Measurements from ENCODE around the gene GTF2IRD1. TPM values are rescaled to one million over a fixed set of nuclear protein-coding genes. Genes with fewer than 3 reads are reported as not detected.
A peak's percentile ranks its signal among the peaks of the same experiment; 100 is the strongest.

The GTF2IRD1 gene
- total and polyA plus RNA-seq, 2 donors (not counting 1 experiment from before 2014, with no cell fraction given), result 7.8 to 14.7 TPM

GRCh38 chr7:74478671-74479065, 25.0 kb downstream of the GTF2IRD1 start:
- Histone ChIP-seq H3K36me3 (ENCODE audit: control insufficient read depth, insufficient read depth, low read length) (no peaks in the 10 kb centered on the region), H3K27me3 (ENCODE audit: control insufficient read depth, insufficient read depth, low read length) (no peaks in the 10 kb centered on the region), H3K4me1 (ENCODE audit: control insufficient read depth, extremely low read depth, insufficient read depth, low read length) (peaks cover 33% of the 10 kb centered on the region), H3K9ac (ENCODE audit: insufficient read depth, low read length) (peak overlapping the region; percentile 37), H4K20me1 (ENCODE audit: control insufficient read depth, extremely low read depth, insufficient read depth, low read length) (no peaks in the 10 kb centered on the region), H3K4me3 (replicated peaks in 1 of 4; ENCODE audit: control extremely low read depth in 1 of 4, insufficient read depth in 1 of 4, low read depth in 3 of 4, low read length in 4 of 4) (no peak overlapping the region), H3K9me3 (ENCODE audit: control insufficient read depth, insufficient read depth, low read depth, low read length) (no peaks in the 10 kb centered on the region), H3K79me2 (ENCODE audit: control insufficient read depth, insufficient read depth, low read length) (peaks cover 2% of the 10 kb centered on the region), H3K27ac (ENCODE audit: insufficient read depth, low read length) (peak overlapping the region; percentile 95), H3K4me2 (ENCODE audit: extremely low read depth, insufficient read depth, low read length) (peak overlapping the region; percentile 5), H2AFZ (ENCODE audit: low read length) (no peak overlapping the region)
- peak in 1 of 2 donors; percentile 13 for DNase-seq (ENCODE audit: low read depth in 2 of 2)
- TF ChIP-seq CTCF (conservative IDR thresholded peaks at IDR 0.05 in 1 of 2, IDR thresholded peaks at IDR 0.05 in 1 of 2; ENCODE audit: low read depth in 1 of 2, low read length in 2 of 2), result no peak
- TF ChIP-seq EZH2 (IDR thresholded peaks at IDR 0.05; ENCODE audit: low read length, missing control alignments), result no peak

GRCh38 chr7:74479066-74479781, 25.5 kb downstream of the GTF2IRD1 start:
- peak overlapping the region; percentile 37 for H3K9ac ChIP-seq (ENCODE audit: insufficient read depth, low read length)
- peak overlapping the region; percentile 95 for H3K27ac ChIP-seq (ENCODE audit: insufficient read depth, low read length)
- H3K27me3 ChIP-seq (ENCODE audit: control insufficient read depth, insufficient read depth, low read length), result no peaks in the 10 kb centered on the region
- peaks cover 2% of the 10 kb centered on the region for H3K79me2 ChIP-seq (ENCODE audit: control insufficient read depth, insufficient read depth, low read length)
- no peak overlapping the region for H2AFZ ChIP-seq (ENCODE audit: low read length)
- peaks cover 34% of the 10 kb centered on the region for H3K4me1 ChIP-seq (ENCODE audit: control insufficient read depth, extremely low read depth, insufficient read depth, low read length)
- H3K4me3 ChIP-seq (replicated peaks in 1 of 4; ENCODE audit: control extremely low read depth in 1 of 4, insufficient read depth in 1 of 4, low read depth in 3 of 4, low read length in 4 of 4), result no peak overlapping the region
- no peaks in the 10 kb centered on the region for H4K20me1 ChIP-seq (ENCODE audit: control insufficient read depth, extremely low read depth, insufficient read depth, low read length)
- peak; percentile 57 to 61 for DNase-seq (ENCODE audit: low read depth in 2 of 2)
- H3K9me3 ChIP-seq (ENCODE audit: control insufficient read depth, insufficient read depth, low read depth, low read length), result no peaks in the 10 kb centered on the region
- peak overlapping the region; percentile 5 for H3K4me2 ChIP-seq (ENCODE audit: extremely low read depth, insufficient read depth, low read length)
- TF ChIP-seq CTCF (conservative IDR thresholded peaks at IDR 0.05 in 1 of 2, IDR thresholded peaks at IDR 0.05 in 1 of 2; ENCODE audit: low read depth in 1 of 2, low read length in 2 of 2), result no peak
- no peaks in the 10 kb centered on the region for H3K36me3 ChIP-seq (ENCODE audit: control insufficient read depth, insufficient read depth, low read length)

GRCh38 chr7:74479961-74480829, 26.5 kb downstream of the GTF2IRD1 start:
- Histone ChIP-seq H3K27ac (ENCODE audit: insufficient read depth, low read length) (peak overlapping the region; percentile 95), H4K20me1 (ENCODE audit: control insufficient read depth, extremely low read depth, insufficient read depth, low read length) (no peaks in the 10 kb centered on the region), H3K36me3 (ENCODE audit: control insufficient read depth, insufficient read depth, low read length) (no peaks in the 10 kb centered on the region), H2AFZ (ENCODE audit: low read length) (peak overlapping the region; percentile 39), H3K9me3 (ENCODE audit: control insufficient read depth, insufficient read depth, low read depth, low read length) (no peaks in the 10 kb centered on the region), H3K4me3 (replicated peaks in 1 of 4; ENCODE audit: control extremely low read depth in 1 of 4, insufficient read depth in 1 of 4, low read depth in 3 of 4, low read length in 4 of 4) (peak overlapping the region; percentile 32 to 55 (median 38)), H3K27me3 (ENCODE audit: control insufficient read depth, insufficient read depth, low read length) (no peaks in the 10 kb centered on the region), H3K4me1 (ENCODE audit: control insufficient read depth, extremely low read depth, insufficient read depth, low read length) (peaks cover 33% of the 10 kb centered on the region), H3K79me2 (ENCODE audit: control insufficient read depth, insufficient read depth, low read length) (peaks cover 1% of the 10 kb centered on the region), H3K4me2 (ENCODE audit: extremely low read depth, insufficient read depth, low read length) (peak overlapping the region; percentile 88), H3K9ac (ENCODE audit: insufficient read depth, low read length) (peak overlapping the region; percentile 73)
- peak; percentile 90 to 92 for DNase-seq (ENCODE audit: low read depth in 2 of 2)
- TF ChIP-seq CTCF (conservative IDR thresholded peaks at IDR 0.05 in 1 of 2, IDR thresholded peaks at IDR 0.05 in 1 of 2; ENCODE audit: low read depth in 1 of 2, low read length in 2 of 2) (no peak), EZH2 (IDR thresholded peaks at IDR 0.05; ENCODE audit: low read length, missing control alignments) (no peak)
